GM18526 (cell line): ENCODE measurements around the gene PIGT.

ENCODE experiments used
- POLR2A ChIP-seq: IDR thresholded peaks from 3 replicates; pipeline ENCODE4 v1.6.1; 2011; ENCODE audit not compliant: insufficient read length; ENCODE audit errors: extremely low read depth

Gene PIGT

GRCh38 chr20:45409521-45410272 lies 6.2 kb upstream of the PIGT start:
- no peak for TF ChIP-seq POLR2A

- no peak for TF ChIP-seq POLR2A
Measured at GRCh38 chr20:45410887-45411286, 5.1 kb upstream of the PIGT start.

- no peak for TF ChIP-seq POLR2A
Measured at GRCh38 chr20:45412653-45413052, 3.3 kb upstream of the PIGT start.

GRCh38 chr20:45413479-45413878 lies 2.5 kb upstream of the PIGT start:
- TF ChIP-seq POLR2A: no peak

GRCh38 chr20:45416917-45417316 lies 976 bp downstream of the PIGT start:
- no peak for TF ChIP-seq POLR2A

GRCh38 chr20:45419188-45420091 lies 3.5 kb downstream of the PIGT start:
- no peak for TF ChIP-seq POLR2A

GRCh38 chr20:45420125-45420524 lies 4.2 kb downstream of the PIGT start:
- TF ChIP-seq POLR2A: no peak

- TF ChIP-seq POLR2A: no peak
Measured at GRCh38 chr20:45423700-45424099, 7.8 kb downstream of the PIGT start.

- TF ChIP-seq POLR2A: no peak
Measured at GRCh38 chr20:45425561-45425960, 9.6 kb downstream of the PIGT start.

- no peak for TF ChIP-seq POLR2A
Measured at GRCh38 chr20:45426320-45427016, 10.5 kb downstream of the PIGT start.

GRCh38 chr20:45427236-45428149 lies 11.6 kb downstream of the PIGT start:
- TF ChIP-seq POLR2A: no peak

GRCh38 chr20:45429618-45430017 lies 13.7 kb downstream of the PIGT start:
- TF ChIP-seq POLR2A: no peak

GRCh38 chr20:45432294-45432693 lies 16.4 kb downstream of the PIGT start:
- TF ChIP-seq POLR2A: no peak

GRCh38 chr20:45433316-45433715 lies 17.4 kb downstream of the PIGT start:
- no peak for TF ChIP-seq POLR2A

- TF ChIP-seq POLR2A: no peak
Measured at GRCh38 chr20:45433976-45434375, 18.0 kb downstream of the PIGT start.
